Measurements from ENCODE around the gene AFF3.
"Not testable (repeated sequence)": the region's sequence is repeated elsewhere in the genome, so short reads cannot be mapped to it uniquely, and the experiment has no call there.

AFF3 gene

GRCh38 chr2:100146657-100146960 lies 4.2 kb upstream of the AFF3 start:
- no peak for DNase-seq

- DNase-seq, result no peak
These were observed 3.7 kb upstream of the AFF3 start for GRCh38 chr2:100145893-100146656.

- DNase-seq, result no peak
These were observed 896 bp upstream of the AFF3 start for GRCh38 chr2:100143286-100143685.

- no peak for DNase-seq
These were observed 484 bp downstream of the AFF3 start for GRCh38 chr2:100141906-100142305.

GRCh38 chr2:100140582-100140981 lies 1.8 kb downstream of the AFF3 start:
- no peak for DNase-seq

- DNase-seq, result no peak
These were observed 4.4 kb downstream of the AFF3 start for GRCh38 chr2:100137866-100138570.

- no peak for DNase-seq
These were observed 5.1 kb downstream of the AFF3 start for GRCh38 chr2:100137318-100137717.

- DNase-seq, result no peak
These were observed 6.1 kb downstream of the AFF3 start for GRCh38 chr2:100136310-100136709.

GRCh38 chr2:100135415-100135814 lies 7.0 kb downstream of the AFF3 start:
- DNase-seq, result no peak

GRCh38 chr2:100130595-100131391 lies 11.6 kb downstream of the AFF3 start:
- no peak for DNase-seq

GRCh38 chr2:100126897-100127401 lies 15.4 kb downstream of the AFF3 start:
- DNase-seq, result no peak

- DNase-seq, result no peak
These were observed 16.2 kb downstream of the AFF3 start for GRCh38 chr2:100126201-100126600.

- no peak for DNase-seq
These were observed 16.8 kb downstream of the AFF3 start for GRCh38 chr2:100125626-100126025.

GRCh38 chr2:100124761-100125160 lies 17.6 kb downstream of the AFF3 start:
- DNase-seq, result no peak

GRCh38 chr2:100121124-100121718 lies 21.2 kb downstream of the AFF3 start:
- no peak for DNase-seq

- no peak for DNase-seq
These were observed 23.2 kb downstream of the AFF3 start for GRCh38 chr2:100119235-100119634.

- no peak for DNase-seq
These were observed 28.4 kb downstream of the AFF3 start for GRCh38 chr2:100113990-100114433.

- DNase-seq, result no peak
These were observed 31.8 kb downstream of the AFF3 start for GRCh38 chr2:100110614-100111000.

- DNase-seq, result no peak
These were observed 32.3 kb downstream of the AFF3 start for GRCh38 chr2:100109986-100110613.

- not testable (repeated sequence) for DNase-seq
These were observed 33.8 kb downstream of the AFF3 start for GRCh38 chr2:100108648-100109020.

GRCh38 chr2:100107906-100108647 lies 34.3 kb downstream of the AFF3 start:
- DNase-seq, result no peak

GRCh38 chr2:100107440-100107839 lies 35.0 kb downstream of the AFF3 start:
- no peak for DNase-seq
